VCaP (cell line): ENCODE measurements around the gene TLR2.

Experiments used
- H3K27ac ChIP-seq: fragments of 450-650 bp; 2 replicates; pipeline ENCODE4 v1.5.1; 2017
- CTCF ChIP-seq: fragments of 450-650 bp; conservative IDR thresholded peaks from 2 replicates; pipeline ENCODE4 v1.5.1; 2017; ENCODE audit warnings: mild to moderate bottlenecking, moderate library complexity

The TLR2 gene

GRCh38 chr4:153639833-153640802 is 44.0 kb upstream of the TLR2 start:
- H3K27ac ChIP-seq: no peak overlapping the region
- TF ChIP-seq CTCF: no peak

GRCh38 chr4:153641532-153641931 is 42.5 kb upstream of the TLR2 start:
- TF ChIP-seq CTCF: no peak
- H3K27ac ChIP-seq: no peak overlapping the region

- H3K27ac ChIP-seq: no peak overlapping the region
Observed at GRCh38 chr4:153643406-153644383, 40.4 kb upstream of the TLR2 start.

GRCh38 chr4:153645183-153645582 is 38.9 kb upstream of the TLR2 start:
- H3K27ac ChIP-seq: no peak overlapping the region
- TF ChIP-seq CTCF: 0 out of 2 replicates have a peak, but pooled peaks have one; percentile 23

More at GRCh38 chr4:153643406-153644383, 40.4 kb upstream of the TLR2 start:
- TF ChIP-seq CTCF: peak; percentile 76

- no peak overlapping the region for H3K27ac ChIP-seq
- TF ChIP-seq CTCF: no peak
Observed at GRCh38 chr4:153646261-153646660, 37.8 kb upstream of the TLR2 start.

GRCh38 chr4:153646978-153647377 is 37.1 kb upstream of the TLR2 start:
- no peak for TF ChIP-seq CTCF
- H3K27ac ChIP-seq: no peak overlapping the region

- TF ChIP-seq CTCF: no peak
- no peak overlapping the region for H3K27ac ChIP-seq
Observed at GRCh38 chr4:153647975-153648374, 36.1 kb upstream of the TLR2 start.
